Lung (tissue), 12 donors: Measurements from ENCODE around the gene TPO. TPM values are rescaled to one million over a fixed set of nuclear protein-coding genes. Genes with fewer than 3 reads are reported as not detected.

Source experiments
- ATAC-seq: fragments of 200-7000 bp; cut with Tn5 transposase; one replicate; pipeline ENCODE4 v1.9.1; 2020; ENCODE audit warnings: moderate number of reproducible peaks; ENCODE audit not compliant: insufficient read depth, low FRiP score
- DNase-seq, 3 donors: peaks; one replicate each; pipeline ENCODE4 v3.0.0-alpha.2; 2013 to 2017
- H3K27ac ChIP-seq, 2 donors: one replicate each; pipeline ENCODE4 v1.5.1; 2013; ENCODE audit warnings: mild to moderate bottlenecking in 2 of 2, moderate library complexity in 2 of 2, control low read depth in 1 of 2, inconsistent platforms in 1 of 2, low read depth in 1 of 2, low read length in 1 of 2
- H3K27me3 ChIP-seq, 3 donors: one replicate each; pipeline ENCODE4 v1.5.1; 2013; ENCODE audit warnings: low read length in 2 of 3; ENCODE audit not compliant: control insufficient read depth in 3 of 3, insufficient read depth in 3 of 3
- H3K36me3 ChIP-seq, 4 donors: one replicate each; pipeline ENCODE4 v1.5.1; 2013; ENCODE audit warnings: low read length in 4 of 4, mild to moderate bottlenecking in 1 of 4, moderate library complexity in 1 of 4; ENCODE audit not compliant: control insufficient read depth in 4 of 4, insufficient read depth in 4 of 4
- H3K4me1 ChIP-seq, 5 donors: one replicate each; pipeline ENCODE4 v1.5.1; 2013; ENCODE audit warnings: low read length in 5 of 5, mild to moderate bottlenecking in 2 of 5, moderate library complexity in 1 of 5; ENCODE audit not compliant: control insufficient read depth in 5 of 5, insufficient read depth in 5 of 5
- H3K4me3 ChIP-seq: one replicate; pipeline ENCODE4 v1.5.1; 2013; ENCODE audit warnings: mild to moderate bottlenecking, control low read depth, moderate library complexity
- H3K9ac ChIP-seq, 2 donors: one replicate each; pipeline ENCODE4 v1.5.1; 2013; ENCODE audit warnings: low read length in 2 of 2, control low read depth in 1 of 2; ENCODE audit not compliant: insufficient read depth in 1 of 2
- H3K9me3 ChIP-seq, 4 donors: one replicate each; pipeline ENCODE4 v1.5.1; 2013; ENCODE audit warnings: low read length in 3 of 4, mild to moderate bottlenecking in 1 of 4, moderate library complexity in 1 of 4; ENCODE audit not compliant: control insufficient read depth in 4 of 4, insufficient read depth in 3 of 4
- CTCF ChIP-seq: IDR thresholded peaks from 2 replicates; pipeline ENCODE4 v1.5.1; 2012; ENCODE audit warnings: mild to moderate bottlenecking; ENCODE audit errors: control extremely low read depth, extremely low read depth
- WGBS, 2 donors: extraction: QIAGEN DNeasy Blood & Tissue Kit; methylation state at CpG; one replicate each; pipeline ENCODE4 v1.1.7; 2013; 5-methylcytosine and 5-hydroxymethylcytosine counted together
- polyA plus RNA-seq, 2 donors: library from polyadenylated mRNA; stranded (reverse); fragments of 200-250 nt; gene quantifications; one replicate each; pipeline ENCODE4 v1.2.1, GENCODE V29; 2013
- total RNA-seq, 2 donors: library from RNA; depleted of rRNA in 1 of 2; stranded (reverse); fragments of >200 nt in 1 of 2; gene quantifications; one replicate each; pipeline ENCODE4 v1.2.1, GENCODE V29; 2014 to 2021
- donor health status: control.
- donor health status: control.
- donor health status: Bipolar disorder and iron deficiency.
- donor health status: healthy.
- donor health status: DM: yes; HTN: yes; CAD: no.

The TPO gene
- total and polyA plus RNA-seq, 4 donors = 0.17 to 0.31 TPM; not detected in 2

DNA sequence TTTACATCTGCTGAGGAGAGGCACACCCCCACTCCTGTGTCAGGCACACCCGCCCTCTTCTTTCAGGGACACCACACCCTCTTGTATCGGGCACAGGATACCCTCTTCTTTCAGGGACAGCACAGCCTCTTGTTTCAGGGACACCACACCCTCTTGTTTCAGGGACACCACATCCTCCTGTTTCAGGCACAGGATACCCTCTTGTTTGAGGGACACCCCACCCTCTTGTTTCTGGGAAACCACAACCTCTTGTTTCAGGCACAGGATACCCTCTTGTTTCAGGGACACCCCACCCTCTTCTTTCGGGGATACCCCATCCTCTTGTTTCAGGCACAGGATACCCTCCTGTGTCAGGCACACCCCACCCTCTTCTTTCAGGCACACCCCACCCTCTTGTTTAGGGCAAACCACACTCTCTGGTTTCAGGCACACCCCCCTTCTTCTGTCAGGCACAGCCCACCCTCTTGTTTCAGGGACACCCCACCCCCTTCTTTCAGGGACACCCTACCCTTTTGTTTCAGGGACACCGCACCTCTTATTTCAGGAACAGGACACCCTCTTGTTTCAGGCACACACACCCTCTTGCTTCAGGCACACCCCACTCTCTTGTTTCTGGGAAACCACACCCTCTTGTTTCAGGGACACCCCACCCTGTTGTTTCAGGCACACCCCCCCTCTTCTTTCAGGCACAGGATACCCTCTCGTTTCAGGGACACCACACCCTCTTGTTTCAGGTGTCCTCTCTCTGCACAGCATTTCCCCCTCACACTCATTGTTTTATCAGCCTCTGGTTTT is 96.2 kb downstream of the TPO start:
- WGBS, 2 donors = 43 to 60% methylated on average over 5 of the region's 5 CpGs
- TF ChIP-seq CTCF = no peak
- H3K4me3 ChIP-seq = no peak overlapping the region
- H3K9ac ChIP-seq = no peak overlapping the region
- H3K27ac ChIP-seq = peak overlapping the region in 1 of 2 donors; percentile 5
- peaks cover 0 to 2% (median 0%) of the 10 kb centered on the region in 4 donors for H3K9me3 ChIP-seq
- peaks cover 0 to 8% (median 0%) of the 10 kb centered on the region in 5 donors for H3K4me1 ChIP-seq
- no peaks in the 10 kb centered on the region for H3K36me3 ChIP-seq
- no peak for ATAC-seq
- DNase-seq = no peak
- no peaks in the 10 kb centered on the region for H3K27me3 ChIP-seq

- WGBS, 2 donors = 60 to 64% methylated on average over 4 of the region's 4 CpGs
- no peaks in the 10 kb centered on the region for H3K27me3 ChIP-seq
- peaks cover 0 to 8% (median 0%) of the 10 kb centered on the region in 5 donors for H3K4me1 ChIP-seq
- peak overlapping the region in 1 of 2 donors; percentile 17 for H3K27ac ChIP-seq
- no peak overlapping the region for H3K9ac ChIP-seq
- TF ChIP-seq CTCF = no peak
- peaks cover 0 to 2% (median 0%) of the 10 kb centered on the region in 4 donors for H3K9me3 ChIP-seq
- DNase-seq = peak in 1 of 3 donors; percentile 53
- no peak for ATAC-seq
- no peak overlapping the region for H3K4me3 ChIP-seq
- H3K36me3 ChIP-seq = no peaks in the 10 kb centered on the region
These were observed 96.9 kb downstream of the TPO start for GRCh38 chr2:1510176-1510575.

- DNase-seq (no peak), ATAC-seq (no peak)
- no peak overlapping the region for H3K9ac ChIP-seq
- no peak overlapping the region for H3K27ac ChIP-seq
- no peak overlapping the region for H3K4me3 ChIP-seq
- no peaks in the 10 kb centered on the region for H3K36me3 ChIP-seq
- H3K27me3 ChIP-seq = no peaks in the 10 kb centered on the region
- peaks cover 0 to 2% (median 0%) of the 10 kb centered on the region in 4 donors for H3K9me3 ChIP-seq
- peaks cover 0 to 8% (median 0%) of the 10 kb centered on the region in 5 donors for H3K4me1 ChIP-seq
- no peak for TF ChIP-seq CTCF
- 75 to 83% methylated on average over 5 to 6 of the region's 6 CpGs for WGBS, 2 donors
These were observed 98.2 kb downstream of the TPO start for GRCh38 chr2:1511455-1511854.
